AG04450 (cell line): ENCODE data around the gene RNF169. TPM values are rescaled to one million over a fixed set of nuclear protein-coding genes. Genes with fewer than 3 reads are reported as not detected.

ENCODE experiments used
- CTCF ChIA-PET: fragments of 300-600, 350-600 bp; formaldehyde crosslinking; extraction: SDS; loops from one replicate; lab custom pipeline; 2022; ENCODE audit warnings: antibody characterized with exemption, inconsistent platforms; lab: Charles Lee
- POLR2A ChIA-PET: fragments of 350-600 bp; formaldehyde crosslinking; extraction: SDS; loops from one replicate; lab custom pipeline; 2021; ENCODE audit warnings: antibody characterized with exemption, inconsistent platforms; lab: Yijun Ruan, JAX
- DNase-seq: peaks from one replicate; pipeline ENCODE4 v3.0.0-alpha.2; 2011; ENCODE audit warnings: low read depth, low spot score
- H3K27ac ChIP-seq: one replicate; pipeline ENCODE4 v1.5.1; 2012; ENCODE audit warnings: low read depth, low read length, control low read depth
- H3K27me3 ChIP-seq: one replicate; pipeline ENCODE4 v1.6.0; 2012; ENCODE audit warnings: low read length; ENCODE audit not compliant: control insufficient read depth, insufficient read depth
- H3K4me3 ChIP-seq: 2 replicates; pipeline ENCODE4 v1.5.1; 2011; ENCODE audit warnings: mild to moderate bottlenecking, low read depth, low read length, control low read depth
- H3K9me3 ChIP-seq: 2 replicates; pipeline ENCODE4 v1.5.1; 2012; ENCODE audit warnings: low read length; ENCODE audit not compliant: control insufficient read depth, insufficient read depth
- polyA plus RNA-seq: library from polyadenylated mRNA; depleted of rRNA; stranded (reverse); fragments of >200 nt; gene quantifications from 2 replicates; pipeline ENCODE4 v1.2.3, GENCODE V29; 2011
- TF ChIP-seq, protein P1 (sequence below): IDR thresholded peaks from 2 replicates; pipeline ENCODE4 v1.5.1; 2011; ENCODE audit warnings: low read depth, low read length, control low read depth, inconsistent platforms

RNF169 gene
- polyA plus RNA-seq, 1 experiment, result 12.3 TPM

DNA sequence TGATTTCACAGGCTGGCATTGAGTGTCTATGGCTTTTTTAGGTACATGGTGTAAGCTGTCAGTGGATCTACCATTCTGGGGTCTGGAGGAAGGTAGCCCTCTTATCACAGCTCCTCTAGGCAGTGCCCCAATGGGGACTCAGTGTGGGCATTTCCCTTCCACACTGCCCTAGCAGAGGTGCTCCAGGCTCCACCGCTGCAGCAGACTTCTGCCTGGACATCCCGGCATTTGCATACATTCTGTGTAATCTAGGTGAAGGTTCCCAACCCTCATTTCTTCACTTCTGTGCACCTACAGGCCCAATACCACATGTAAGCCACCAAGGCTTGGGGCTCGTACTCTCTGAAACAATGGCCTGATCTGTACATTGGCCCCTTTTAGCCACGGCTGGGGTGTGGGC lies 78.3 kb downstream of the RNF169 start:
- no peak for DNase-seq
- ChIA-PET CTCF (no interaction called here), POLR2A (no interaction called here)
- no peak overlapping the region for H3K27ac ChIP-seq
- H3K9me3 ChIP-seq, result peaks cover 13% of the 10 kb centered on the region
- TF ChIP-seq, protein P1, sequence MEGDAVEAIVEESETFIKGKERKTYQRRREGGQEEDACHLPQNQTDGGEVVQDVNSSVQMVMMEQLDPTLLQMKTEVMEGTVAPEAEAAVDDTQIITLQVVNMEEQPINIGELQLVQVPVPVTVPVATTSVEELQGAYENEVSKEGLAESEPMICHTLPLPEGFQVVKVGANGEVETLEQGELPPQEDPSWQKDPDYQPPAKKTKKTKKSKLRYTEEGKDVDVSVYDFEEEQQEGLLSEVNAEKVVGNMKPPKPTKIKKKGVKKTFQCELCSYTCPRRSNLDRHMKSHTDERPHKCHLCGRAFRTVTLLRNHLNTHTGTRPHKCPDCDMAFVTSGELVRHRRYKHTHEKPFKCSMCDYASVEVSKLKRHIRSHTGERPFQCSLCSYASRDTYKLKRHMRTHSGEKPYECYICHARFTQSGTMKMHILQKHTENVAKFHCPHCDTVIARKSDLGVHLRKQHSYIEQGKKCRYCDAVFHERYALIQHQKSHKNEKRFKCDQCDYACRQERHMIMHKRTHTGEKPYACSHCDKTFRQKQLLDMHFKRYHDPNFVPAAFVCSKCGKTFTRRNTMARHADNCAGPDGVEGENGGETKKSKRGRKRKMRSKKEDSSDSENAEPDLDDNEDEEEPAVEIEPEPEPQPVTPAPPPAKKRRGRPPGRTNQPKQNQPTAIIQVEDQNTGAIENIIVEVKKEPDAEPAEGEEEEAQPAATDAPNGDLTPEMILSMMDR, result no peak
- H3K27me3 ChIP-seq, result no peaks in the 10 kb centered on the region
- no peak overlapping the region for H3K4me3 ChIP-seq

DNA sequence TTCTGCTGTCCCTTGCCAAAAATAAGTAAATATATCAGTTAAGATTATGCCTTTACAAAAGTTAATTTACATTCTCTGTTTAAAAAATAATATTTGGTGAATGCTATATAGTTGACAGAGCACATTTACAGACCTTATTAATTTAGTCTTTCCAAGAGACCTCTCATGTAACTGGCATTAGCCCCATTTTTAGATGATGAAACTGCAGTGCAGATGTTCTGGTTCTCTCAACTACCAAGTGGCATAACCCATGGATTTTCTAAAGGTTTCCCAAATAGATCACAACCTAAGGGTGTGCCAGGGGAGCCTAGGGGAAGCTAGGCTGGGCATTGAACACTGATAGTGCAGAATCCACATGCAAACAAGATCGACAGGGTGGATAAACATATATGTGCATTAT lies 88.5 kb downstream of the RNF169 start:
- CTCF ChIA-PET, result no interaction called here
- TF ChIP-seq, protein P1, result no peak
- no peaks in the 10 kb centered on the region for H3K27me3 ChIP-seq
- DNase-seq, result no peak
- POLR2A ChIA-PET, result no interaction called here
- H3K27ac ChIP-seq, result no peak overlapping the region
- no peaks in the 10 kb centered on the region for H3K9me3 ChIP-seq
- no peak overlapping the region for H3K4me3 ChIP-seq

DNA sequence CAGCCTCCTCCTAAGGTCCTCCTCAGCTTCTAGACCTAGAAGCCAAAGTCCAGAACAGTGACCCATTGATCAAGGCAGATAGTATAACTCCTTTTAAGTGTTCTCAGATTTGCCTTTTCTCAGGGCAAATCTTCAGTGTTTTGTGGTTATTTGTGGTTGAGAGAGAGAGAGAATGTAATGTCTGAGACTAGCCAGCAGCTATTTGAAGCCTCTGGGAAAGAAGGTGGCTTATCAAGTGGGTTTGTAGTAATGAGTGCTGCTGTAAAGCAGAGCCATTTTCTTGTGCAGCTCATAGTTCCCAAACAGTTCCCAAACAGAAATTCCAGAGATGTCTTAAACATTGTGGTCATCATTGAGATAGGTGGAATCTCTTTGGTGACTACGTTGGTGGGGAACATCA lies 89.5 kb downstream of the RNF169 start:
- no peak for DNase-seq
- no peak overlapping the region for H3K27ac ChIP-seq
- no peaks in the 10 kb centered on the region for H3K27me3 ChIP-seq
- H3K9me3 ChIP-seq, result no peaks in the 10 kb centered on the region; the same call in 1 of the 2 replicates
- POLR2A ChIA-PET, result no interaction called here
- CTCF ChIA-PET, result interaction anchor here (0.5 kb wide), 1 partner anchor 55 kb away, joined by 4 read pairs; no protein-coding TSS in a partner anchor
- TF ChIP-seq, protein P1, result no peak
- no peak overlapping the region for H3K4me3 ChIP-seq

DNA sequence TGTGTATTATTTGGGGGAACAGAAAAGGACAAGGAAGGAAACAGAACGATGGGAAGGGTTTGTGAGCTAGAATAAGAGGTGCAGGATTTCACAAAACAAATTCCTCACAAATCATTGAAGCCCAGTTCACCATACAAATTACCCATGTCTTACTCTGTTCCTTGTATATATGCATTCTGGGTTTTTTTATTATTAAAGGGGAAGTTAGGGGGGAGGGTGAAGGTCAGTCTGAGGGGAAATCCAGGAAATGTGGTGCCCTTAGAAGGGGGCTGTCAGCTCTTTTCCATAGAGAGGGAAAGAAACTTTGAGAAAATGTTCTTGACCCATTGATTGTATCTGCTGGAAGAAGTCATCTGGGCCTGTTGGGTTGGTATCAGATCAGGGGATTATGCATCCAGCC lies 90.8 kb downstream of the RNF169 start:
- CTCF ChIA-PET, result no interaction called here
- Histone ChIP-seq H3K9me3 (no peaks in the 10 kb centered on the region; the same call in 1 of the 2 replicates), H3K4me3 (no peak overlapping the region), H3K27ac (no peak overlapping the region), H3K27me3 (no peaks in the 10 kb centered on the region)
- DNase-seq, result no peak
- TF ChIP-seq, protein P1, result no peak
- POLR2A ChIA-PET, result no interaction called here

DNA sequence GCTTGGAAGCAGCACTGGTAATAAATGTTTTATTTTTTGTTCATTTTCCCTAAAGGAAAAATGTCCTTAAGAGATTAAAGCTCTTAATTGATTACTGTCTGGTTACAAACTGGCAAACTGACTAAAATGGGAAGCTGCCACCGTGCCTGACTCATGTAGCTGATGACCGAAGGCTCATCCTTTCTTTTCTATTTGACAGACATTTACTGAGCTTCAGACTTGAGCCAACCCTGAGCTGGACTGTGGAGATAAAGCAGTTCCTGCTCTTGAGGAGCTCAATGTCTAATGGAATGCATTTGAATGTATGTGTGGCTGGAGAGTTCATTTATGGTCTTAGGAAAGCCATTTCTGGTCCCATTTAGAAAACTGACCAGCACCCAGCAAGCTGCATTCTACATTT lies 91.3 kb downstream of the RNF169 start:
- DNase-seq, result no peak
- H3K4me3 ChIP-seq, result no peak overlapping the region
- H3K9me3 ChIP-seq, result no peaks in the 10 kb centered on the region; the same call in 1 of the 2 replicates
- TF ChIP-seq, protein P1, result no peak
- no peaks in the 10 kb centered on the region for H3K27me3 ChIP-seq
- POLR2A ChIA-PET, result no interaction called here
- H3K27ac ChIP-seq, result no peak overlapping the region
- CTCF ChIA-PET, result no interaction called here
